DMS114 treated with DMSO at 0.1 percent for 48 hours (cell line): ENCODE data around the gene GPR37L1.

ENCODE experiments used
- DNase-seq: peaks from one replicate; lab custom pipeline; 2025; ENCODE audit not compliant: unreplicated experiment; lab: John Stamatoyannopoulos, UW

Gene GPR37L1

DNA sequence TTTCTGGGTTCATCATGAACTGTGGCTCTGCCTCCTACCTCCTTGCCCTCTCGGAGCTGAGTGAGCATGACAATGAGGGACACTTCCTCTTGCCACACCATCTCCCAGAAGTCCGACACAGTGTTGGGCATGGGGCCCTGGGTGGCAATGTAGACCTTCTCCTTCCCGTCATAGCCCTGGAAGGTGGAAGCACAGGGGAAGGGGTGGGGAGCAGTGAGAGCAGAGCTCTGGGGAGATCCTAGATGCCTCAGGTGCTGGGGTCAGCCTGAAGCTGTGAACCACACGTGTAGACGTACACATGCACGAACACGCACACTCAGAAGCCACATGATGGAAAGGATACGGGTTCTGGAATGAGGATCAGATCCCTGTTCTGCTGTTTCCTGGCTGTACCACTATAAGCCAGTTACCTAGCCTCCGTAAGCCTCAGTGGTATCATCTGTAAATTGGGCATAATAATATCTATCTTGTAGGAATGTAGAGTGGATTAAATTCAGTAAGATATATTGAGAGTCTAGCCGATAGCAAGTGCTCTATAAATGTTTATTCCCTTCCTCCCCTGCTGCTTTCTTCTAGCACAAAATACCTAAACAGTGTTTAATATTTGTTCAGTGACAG is 31.5 kb downstream of the GPR37L1 start:
- DNase-seq: no peak

DNA sequence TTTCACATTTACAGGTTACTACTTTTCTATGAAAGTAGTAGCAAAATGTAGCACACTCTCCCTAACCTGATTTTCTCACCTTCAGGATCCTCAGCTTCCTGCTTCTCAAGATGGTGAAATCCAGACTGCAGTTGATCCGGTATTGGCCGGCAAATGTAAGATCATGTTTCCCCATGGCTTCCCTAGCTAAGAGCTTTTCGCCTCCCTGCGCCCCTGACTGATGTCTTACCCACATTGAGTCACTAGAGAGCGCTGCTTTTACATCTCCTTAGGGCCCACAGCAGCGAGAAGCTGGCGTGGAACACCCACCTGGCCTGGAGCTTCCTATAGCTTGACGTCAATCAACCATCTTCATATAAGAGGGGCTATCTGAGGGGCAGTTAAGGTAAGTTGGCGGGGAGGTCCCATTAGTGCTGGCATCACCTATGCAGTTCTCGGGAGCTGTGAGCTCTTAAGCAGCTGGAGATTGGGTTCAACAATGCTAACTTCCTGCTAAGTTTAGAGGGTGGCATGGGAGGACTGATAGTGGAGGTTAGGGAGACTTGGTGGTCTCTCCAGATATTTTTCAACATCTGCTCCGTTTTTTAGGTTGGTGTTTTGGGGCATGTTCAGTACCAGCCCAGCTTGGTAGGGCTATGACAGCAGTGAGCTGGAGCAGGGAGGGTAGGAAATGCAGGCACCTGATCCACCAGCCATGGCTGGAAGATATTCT is 32.2 kb downstream of the GPR37L1 start:
- no peak for DNase-seq

DNA sequence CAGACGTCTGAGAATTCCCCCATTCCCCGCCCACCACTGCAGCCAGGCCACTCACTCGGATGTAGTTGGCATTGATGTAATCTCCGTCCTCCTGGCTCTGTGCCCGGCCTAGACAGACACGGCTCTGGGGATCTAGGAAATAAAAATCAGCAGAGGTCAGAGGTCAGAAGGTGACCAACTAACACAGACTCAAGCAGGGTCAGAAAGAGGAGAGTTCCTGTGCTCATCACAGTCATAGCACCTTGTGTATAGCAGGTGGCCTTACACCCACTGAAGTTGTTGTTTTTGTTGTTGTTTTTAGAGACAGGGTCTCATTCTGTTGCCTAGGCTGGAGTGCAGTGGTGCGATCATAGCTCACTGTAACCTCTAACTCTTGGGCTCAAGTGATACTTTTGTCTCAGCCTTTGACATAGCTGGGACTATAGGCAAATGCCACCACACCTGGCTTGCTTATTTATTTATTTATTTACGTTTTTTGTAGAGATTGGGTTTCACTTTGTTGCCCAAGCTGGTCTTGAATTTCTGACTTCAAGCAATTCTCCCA is 32.8 kb downstream of the GPR37L1 start:
- no peak for DNase-seq

DNA sequence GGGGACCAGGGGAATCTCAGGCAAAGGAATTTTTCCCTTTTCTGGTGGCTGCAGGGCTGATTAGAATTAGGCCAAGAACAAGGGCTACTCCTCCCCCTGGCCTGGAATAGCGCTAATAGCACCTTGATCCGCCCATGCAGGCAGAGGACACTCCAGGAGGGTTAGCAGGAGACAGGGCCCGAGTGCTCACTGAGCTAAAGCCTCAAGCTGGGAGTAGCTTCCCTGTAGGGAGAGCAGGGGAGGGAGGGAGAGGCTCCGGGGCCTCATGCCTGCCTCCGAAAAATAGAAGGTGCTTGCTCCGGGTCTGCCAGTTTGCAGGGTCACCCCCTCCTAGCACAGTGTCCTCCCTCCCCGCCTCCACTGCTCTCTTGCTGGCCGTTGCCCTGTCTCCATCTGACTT is 33.9 kb downstream of the GPR37L1 start:
- DNase-seq: no peak

DNA sequence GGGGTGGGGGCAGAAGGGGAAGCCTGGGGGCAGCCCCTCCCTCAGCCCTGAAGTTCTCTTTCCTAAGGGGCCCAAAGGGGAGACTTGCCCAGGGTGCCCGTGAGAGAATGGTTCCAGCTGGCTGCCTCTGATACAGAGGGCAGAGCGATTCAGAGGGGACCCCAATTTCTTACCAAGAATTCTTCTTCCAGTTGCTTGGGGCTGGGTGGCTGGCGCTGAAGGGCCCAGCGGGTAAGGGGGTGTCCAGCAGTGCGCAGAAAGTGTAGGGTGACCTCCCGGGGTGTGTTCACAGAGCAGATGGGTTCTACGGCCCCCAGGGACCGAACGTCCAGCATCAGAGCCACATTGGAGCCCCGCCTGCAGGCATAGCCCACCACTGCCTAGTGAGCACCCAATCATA is 35.2 kb downstream of the GPR37L1 start:
- no peak for DNase-seq

DNA sequence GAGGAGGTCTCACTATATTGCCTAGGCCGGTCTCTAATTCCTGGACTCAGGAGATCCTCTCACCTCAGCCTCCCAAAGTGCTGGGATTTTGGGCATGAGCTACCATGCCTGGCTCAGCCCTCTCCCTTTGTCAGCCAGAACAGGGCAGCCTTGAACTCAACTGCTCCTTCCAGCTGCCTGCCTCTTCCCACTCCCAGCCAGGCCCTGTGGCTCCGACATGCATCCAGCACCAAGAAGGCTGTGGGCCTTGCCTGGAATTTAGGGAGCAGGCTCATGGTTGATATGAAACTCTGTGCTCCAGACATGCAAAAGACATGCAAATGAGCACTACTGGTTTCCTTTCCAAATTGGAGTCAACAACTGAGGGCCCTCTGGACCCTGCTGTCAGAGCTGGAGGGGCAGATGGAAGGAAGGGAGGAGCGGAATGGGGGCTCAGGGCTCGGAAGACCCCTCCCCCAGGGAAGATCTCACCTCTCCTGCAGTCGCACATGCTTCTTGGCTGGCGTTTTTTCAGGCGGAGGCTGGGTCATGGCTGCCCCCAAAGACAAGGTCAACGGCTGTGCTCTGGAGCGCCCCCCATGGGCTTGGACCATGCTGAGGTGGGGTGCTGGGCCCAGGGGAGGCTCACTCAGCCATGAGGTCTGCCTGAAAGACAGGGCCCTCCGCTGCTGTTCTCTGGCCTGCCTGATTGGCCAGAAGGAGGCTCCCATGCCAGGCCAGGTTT is 36.3 kb downstream of the GPR37L1 start:
- no peak for DNase-seq

DNA sequence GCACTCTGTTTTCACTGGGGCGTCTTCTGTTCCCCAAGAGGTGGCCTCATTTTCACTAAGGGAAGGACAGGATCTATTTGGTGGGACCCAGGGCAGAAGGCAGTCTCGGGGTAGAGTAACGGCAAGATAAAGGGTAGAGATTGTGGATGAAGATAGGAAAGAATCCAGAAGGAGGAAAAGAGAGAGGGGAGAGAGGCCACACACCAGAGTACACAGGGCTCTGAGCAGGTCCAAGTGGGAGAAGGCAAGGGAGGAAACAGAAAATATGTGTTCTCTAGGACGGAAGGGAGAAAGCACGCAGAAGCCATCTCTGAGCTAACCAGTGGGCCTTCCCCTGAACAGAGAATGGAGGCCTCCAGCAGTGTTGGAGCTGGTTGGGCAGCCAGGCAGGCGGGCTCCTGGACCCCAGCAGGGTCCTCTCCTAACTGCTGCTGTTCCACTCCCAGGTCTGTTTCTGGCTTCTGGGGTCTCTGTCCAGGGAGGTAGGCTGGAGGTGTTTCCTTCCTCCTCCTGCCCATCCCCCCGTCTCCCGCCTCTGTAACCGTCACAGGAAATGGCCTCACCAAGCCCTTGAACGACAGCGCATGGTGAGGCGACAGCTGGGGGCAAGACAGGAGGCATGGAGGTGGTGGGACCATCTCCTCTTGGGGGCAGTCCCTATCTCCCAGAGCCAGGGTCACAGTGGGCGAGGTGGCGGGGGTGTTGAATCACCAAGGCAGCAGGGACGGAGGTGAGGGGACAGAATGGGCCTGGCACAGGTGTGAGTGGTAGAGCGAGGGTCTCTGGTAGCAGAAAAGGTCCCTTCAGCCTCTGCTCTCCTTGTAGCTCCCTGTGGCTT is 37.0 kb downstream of the GPR37L1 start:
- no peak for DNase-seq

DNA sequence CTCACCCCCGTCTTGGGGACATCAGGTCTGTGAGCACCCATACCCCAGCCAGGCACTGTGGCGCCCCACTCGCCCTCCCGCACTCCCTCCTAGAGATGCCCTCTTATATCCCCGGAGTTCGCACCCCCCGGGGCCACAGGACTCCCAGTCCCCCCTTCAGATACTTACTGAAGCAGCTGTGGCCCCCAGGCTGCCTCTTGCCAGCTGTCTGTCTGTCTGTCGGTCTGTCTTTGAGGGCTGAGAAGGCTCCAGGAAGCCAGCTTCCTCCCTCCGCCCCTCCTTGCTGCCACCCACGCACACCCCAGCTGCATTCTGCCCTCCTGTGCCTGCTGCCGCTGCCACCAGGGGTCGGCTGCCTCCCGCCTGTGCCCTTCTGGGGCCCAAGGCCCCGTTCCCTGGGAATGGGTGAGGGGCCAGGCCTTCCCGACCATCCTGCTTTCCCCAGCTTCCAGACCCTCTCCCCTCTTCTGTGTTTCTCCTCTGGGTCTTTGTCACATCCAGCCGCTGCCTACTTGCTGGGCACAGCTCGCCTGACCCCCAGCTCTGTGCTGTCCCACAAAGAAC is 37.7 kb downstream of the GPR37L1 start, which contains the start of gene PTPN7:
Gene PTPN7, minus strand, starts transcription at position 226 of the 564 bp plus-strand sequence. CDS start 1,200 bp downstream, outside the sequence.
- no peak for DNase-seq

DNA sequence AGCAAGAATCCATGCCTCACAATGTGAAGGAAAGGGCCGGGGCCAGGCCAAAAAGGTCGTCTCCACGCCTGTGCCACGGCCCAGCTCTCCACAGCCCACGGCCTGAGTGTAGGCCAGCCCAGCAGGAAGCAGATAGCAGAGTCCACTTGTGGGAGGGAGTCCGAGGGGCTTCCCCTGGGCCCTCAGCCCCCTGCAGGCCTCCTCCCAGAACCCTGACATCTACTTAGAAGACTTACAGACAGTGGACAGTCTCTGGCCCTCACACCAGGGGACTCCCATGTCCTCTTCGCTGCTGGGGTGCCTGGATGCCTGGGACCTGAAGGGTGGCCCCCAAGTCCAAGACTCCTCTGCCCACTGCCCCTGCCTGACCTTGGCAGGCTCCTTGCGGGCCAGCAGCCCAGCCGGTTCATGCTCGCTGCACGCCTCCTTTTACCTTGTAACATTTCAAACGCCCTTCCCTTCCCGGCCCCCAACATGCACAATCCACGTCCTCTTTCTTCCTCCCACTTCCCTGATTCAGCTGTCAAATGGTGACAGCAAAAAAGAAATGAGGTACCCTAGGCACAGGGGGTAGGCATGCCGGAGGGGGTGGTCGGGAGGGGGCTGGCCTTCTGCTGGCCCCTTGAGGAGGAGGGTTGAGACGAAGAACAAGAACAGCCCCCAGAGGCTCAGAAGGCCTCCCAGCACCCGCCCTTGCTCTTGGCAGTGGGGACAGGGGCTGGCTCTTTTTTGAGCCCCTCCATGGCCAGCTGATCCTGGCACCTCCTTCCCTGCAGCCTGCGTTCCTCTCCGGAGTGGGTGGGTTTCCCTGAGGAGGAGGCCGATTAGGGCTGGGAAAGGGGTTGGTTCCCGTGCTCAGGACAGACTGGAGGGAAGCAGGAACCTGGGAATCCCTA is 38.7 kb downstream of the GPR37L1 start:
- DNase-seq: no peak

DNA sequence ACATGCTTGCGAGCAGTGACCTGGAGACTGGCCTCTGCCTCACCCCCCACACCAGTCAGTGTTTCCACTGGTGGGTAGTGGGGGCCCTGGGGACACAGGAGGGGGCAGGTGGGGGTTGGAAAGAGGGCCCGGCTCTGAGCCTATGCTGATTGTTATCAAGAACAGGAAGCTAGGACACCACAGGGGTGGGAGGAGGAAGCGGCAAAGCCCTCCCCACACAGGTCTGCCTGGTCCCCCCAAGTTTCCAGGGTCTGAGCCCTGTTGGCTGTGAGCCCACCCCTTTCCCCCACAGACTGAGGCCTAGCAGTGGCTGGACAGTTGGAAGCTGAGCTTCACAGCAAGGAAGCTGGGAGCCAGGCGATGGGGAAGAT is 39.3 kb downstream of the GPR37L1 start:
- no peak for DNase-seq

DNA sequence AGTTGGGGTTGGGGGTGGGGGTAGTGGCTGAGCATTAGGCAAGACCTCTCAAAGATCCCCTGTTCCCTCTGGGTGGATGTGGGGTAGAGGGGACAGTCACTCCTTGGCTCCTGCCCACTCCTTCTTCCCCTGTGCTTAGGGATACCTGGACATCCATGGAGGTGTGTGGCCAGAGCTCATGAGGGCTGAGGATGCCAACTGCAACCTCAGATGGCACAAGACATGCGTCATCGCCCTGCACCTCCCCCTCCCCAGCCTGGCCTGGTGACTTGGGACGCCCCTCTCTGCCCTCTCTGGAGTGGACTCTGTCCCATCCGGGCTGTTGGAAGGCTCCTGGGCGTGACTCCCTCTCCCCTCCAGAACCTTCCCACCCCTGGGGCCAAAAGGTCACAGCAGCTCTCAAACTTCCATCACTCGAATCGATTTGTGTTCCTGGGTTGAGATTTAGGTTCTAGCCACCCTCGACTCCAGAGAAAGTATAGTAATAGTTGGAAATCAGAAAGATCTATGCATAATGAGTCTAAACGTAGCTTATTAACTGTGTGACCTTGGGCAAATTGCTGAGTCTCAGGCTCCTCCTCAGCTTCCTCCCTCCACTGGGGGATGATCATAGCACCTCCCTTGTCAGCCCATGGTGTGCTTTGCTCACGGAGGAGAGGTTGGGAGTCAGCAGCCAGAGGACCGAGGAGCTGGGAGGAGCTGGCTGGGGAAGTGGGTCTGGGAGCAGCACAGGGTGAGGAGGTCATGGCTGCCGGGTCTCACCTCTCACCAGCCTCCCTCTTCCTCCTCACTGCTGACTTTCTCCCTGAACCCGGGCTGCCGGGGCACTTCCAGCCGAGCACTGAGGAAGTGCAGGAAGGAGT is 39.9 kb downstream of the GPR37L1 start:
- DNase-seq: no peak

DNA sequence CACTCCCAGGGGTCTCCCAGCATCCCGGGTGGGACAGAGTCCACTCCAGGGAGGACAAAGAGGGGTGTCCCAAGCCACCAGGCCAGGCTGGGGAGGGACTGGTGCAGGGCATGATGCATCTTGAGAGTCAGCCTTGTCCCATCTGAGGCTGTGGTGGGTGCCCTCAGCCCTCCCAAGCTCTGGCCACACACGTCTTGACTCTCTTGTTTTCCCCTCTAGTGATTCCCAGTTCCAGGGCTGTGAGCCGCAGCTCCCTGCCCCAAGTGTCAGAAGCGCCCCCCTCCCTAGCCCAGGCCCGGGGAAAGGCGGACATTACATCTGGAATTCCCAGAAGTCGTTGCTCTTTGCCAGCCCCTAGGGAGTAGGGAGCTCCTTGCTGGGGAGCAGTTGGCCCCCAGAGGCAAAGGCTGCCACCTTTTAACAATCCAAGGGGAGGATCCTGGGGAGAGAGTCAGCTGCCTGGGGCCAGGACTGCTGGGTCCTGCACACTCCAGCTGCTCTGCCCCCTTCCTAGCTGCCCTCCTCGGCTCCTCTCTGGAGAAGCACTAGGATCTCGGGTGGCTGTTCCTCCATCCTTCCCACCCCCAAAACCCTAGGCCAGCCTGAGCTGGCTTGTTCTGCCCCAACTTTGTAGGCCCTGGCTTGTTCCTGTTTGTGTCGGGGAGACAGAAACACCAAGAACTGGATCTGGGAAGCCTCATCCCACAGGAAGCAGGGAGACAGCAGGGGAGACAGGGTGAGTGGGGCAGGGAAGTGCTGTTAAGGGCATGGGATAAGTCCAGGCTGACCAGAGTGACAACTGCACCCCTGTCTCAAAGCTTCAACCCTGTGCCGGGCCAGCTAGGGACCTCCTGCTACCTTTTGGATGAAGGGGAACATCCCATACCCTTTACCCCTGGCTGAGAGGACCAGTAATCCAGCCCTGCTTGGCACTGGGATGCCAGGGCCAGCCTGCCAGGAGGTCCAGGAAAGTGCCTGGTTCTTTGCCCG is 40.9 kb downstream of the GPR37L1 start:
- no peak for DNase-seq

DNA sequence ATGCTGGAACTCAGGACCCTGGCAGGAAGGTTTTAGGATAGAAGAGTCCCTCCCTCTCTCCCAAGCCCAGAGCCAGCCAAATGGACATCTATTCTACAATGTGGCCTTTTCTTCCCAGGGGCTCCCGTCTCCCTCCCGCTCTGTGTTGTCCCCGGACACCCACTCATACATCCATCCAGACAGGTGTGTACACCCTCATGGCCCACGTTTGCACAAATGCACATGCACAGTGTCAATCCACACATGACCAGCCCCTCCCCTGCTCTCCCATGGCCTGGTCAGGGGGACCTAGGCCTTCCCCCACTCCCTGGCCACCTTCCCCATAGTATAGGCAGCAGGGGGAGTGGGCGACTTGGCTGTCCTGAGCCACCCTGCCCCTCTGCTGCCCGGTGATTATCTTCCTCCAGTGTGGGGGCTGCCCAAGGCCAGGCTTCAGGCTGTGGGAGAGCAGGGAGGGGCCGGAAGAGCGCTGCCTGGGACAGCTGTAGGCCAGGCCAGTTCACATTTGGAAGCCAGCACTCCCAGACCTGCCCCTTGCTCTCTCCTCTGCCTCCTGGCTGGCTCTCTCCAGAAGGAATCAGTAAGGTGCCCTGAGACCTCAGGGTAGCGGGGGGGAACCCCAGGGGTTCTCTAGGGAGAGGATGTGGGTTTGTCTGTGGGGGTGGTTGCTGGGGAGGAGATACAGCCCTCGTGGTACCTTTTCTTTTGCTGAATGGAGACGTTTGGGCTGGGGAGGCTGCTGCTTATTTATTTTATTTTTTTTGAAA is 41.7 kb downstream of the GPR37L1 start:
- DNase-seq: no peak

DNA sequence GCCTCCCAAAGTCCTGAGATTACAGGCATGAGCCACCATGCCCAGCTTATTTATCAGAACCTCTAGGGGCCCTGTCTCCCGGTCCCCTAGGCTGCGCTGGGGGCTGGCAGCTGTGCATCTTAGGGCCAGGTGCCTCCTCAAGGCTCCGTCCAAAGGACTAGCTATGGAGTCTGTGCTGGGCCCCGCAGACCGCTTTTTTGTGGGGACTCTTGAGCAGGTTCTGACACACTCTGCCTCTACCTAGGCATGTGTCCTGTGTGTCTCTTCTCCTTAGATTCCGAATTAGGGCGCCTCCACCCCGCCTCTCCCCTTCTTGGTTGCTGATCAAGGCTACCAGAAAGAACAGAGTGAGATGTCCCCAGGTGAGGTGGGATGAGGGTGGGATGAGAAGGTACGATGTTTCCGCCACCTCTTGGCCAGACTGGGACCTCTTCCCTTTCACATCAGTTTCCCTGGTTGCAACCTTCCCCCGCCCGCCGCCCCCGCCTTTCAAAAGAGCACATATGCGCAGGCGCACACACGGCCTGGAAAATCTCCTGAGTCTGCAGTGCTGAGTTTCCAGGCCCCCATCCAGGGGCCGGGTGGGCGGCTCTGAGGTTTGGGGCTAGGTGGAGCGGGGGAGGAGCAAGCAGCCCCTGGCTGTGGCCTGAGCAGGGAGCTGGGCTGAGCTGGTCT is 42.7 kb downstream of the GPR37L1 start:
- DNase-seq: no peak

DNA sequence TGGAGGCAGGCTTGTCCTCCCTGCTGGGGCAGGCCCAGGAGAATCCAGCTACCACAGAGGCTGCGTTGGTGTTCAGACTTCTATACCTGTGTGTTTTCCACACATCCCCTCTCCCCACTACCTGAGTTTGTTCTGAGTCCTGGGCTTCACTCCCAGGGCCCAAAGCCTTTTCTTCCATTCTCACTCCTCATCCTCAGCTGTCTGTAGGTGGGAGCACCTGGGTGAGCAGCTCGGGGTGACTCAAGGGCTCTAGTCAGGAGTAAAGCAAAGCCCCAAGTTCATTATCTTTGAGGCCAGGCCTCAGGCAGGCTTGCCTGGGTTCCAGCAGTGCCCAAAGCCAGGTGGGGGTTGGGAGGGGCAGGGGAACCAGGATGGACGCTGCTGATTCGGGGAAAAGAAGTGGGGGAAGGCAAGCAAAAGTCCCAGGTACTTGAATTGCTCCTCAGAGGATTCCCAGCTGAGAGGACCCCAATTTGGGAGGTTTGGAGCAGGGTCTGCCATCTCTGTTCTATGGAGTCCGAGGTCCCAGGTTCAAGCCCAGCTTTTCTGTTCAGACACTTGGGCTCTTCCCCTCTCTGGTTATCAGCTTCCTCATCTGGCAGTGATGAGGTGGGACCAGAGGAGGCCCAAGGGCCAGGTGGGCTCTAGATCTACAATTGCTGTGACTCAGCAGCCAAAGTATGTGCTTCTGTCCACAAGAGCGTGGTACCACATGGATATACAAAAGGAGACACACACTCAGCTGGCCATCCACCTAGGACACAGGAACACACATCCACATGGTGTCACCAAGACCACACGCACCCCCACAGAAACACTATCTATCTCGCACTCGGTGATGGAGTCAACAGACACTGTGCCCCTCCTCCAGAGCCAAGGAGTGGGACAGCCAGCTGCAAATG is 43.5 kb downstream of the GPR37L1 start:
- DNase-seq: no peak
